ENCODE results near the gene GPATCH8.

Gene GPATCH8

GRCh38 chr17:44394112-44394511 lies 109.1 kb downstream of the GPATCH8 start:
- peak; percentile 14 for DNase-seq

DNA sequence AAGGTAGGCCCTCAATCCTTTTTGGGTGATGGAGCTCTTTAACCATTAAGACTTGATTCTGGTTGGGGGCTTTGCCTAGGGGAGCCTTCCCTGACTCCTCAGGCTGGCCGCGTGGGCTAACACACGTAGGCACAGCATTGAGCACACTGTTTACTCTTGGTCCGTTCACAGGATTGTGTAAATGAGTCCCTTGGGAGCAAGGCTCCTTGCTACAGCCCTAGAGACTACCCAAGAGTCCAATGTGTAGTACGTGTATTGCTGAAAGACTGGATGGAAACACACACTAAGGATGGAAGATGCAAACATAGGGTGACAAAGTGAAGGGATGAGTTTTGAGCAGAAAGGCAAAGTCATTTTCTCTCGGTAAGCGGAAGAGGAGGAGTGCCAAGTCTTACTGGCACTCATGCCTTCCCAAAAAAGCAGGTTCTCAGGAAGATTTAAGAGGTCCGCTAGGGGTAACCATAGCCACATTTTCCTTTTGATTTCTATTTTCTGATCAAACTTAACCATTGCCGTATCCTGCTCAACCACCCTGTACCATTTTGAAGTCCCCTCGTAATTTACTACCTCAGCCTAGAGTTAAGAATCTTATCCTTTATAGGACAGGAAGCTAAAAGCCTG lies 112.8 kb downstream of the GPATCH8 start:
- no peak for DNase-seq

DNA sequence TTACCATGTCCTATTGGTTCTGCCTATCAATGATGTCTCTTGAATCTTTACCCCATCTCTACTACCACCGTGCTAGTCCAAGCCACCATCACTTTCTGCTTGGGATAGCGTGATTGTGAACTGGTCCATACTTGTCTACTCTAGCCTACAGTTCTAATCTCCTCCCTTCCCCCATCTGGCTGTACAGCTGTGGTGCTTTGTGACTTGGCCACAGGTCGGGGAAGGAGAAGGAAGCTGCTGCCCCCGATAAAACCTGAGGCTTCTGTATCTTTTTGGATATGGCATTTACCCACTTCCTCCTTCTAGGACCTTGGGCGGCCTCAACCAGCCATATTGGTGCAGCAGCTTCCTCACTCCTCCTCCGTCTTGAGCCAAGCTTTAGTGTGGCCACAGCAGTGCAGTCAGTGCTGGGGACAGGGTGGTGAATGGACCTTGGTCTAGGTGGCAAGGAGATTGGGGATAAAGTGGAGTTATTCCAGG lies 113.4 kb downstream of the GPATCH8 start:
- DNase-seq, result no peak

- DNase-seq, result no peak
Observed at GRCh38 chr17:44389281-44389680, 113.9 kb downstream of the GPATCH8 start, which contains the start of gene ITGA2B. Gene ITGA2B, minus strand, starts transcription at chr17:44389649. Its CDS starts 176 bp downstream, at chr17:44389473.

DNA sequence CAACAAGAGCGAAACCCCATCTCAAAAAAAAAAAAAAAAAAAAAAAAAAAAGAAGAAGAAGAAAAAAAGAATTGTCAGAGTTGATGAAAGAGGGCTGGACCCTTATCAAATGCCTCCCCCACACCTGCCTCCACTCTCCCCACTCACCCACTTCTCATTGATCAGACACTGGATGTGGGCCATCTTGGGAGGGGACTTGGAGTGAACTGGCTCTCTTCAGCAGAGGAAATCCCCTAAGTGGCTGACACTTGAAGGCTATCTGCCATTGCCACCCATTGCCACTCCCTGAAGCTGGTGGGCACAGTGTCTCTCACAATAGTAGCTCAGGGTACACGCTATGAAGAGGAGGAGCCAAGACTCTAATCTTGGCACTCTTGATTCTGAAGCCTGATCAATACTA lies 115.4 kb downstream of the GPATCH8 start:
- no peak for DNase-seq

- DNase-seq, result no peak
Observed at GRCh38 chr17:44386182-44386525, 117.1 kb downstream of the GPATCH8 start.

DNA sequence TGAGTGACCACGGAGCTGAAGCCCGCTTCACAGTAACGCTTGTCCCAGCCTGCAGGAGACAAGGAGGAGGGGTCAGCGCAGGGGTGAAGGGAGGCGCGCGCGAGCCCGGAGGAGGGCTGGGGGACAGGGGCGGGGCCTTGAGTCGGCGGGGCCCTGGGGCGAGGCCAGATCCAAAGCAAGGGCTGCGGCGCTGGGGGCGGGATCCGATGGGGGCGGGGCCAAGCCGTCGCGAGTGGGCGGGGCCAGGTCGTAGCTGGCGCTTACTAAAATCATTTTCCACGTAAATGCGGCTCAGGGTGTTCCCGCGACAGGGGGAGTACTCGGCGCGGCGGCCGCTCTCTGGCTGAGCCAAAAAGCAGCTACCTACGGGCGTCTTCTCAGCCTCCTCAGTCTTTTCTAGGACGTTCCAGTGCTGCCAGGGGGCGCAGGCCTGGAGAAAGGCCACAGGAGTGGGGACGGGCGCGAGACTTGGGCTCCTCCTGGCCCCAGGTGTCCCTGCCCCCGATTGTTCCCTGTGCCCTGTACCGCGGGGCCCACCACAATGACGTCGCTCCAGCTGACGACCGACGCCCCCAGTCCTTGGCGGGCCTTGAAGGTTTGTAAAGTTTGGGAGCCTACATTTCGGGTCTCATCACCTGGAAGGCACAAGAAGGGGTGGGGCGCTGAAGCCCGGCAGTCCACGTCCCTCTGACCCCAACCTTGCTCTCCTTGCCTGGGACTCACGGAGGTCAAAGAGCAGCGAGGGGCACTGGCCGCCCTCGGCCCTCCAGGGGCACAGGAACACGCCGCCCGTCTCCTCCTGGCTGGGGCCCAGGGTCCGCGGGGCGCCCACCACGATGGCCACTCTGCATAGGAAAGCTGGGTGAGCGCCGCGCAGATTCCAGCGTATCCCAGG lies 117.7 kb downstream of the GPATCH8 start:
- DNase-seq, result peak; percentile 92

- no peak for DNase-seq
Observed at GRCh38 chr17:44384823-44385286, 118.4 kb downstream of the GPATCH8 start.

DNA sequence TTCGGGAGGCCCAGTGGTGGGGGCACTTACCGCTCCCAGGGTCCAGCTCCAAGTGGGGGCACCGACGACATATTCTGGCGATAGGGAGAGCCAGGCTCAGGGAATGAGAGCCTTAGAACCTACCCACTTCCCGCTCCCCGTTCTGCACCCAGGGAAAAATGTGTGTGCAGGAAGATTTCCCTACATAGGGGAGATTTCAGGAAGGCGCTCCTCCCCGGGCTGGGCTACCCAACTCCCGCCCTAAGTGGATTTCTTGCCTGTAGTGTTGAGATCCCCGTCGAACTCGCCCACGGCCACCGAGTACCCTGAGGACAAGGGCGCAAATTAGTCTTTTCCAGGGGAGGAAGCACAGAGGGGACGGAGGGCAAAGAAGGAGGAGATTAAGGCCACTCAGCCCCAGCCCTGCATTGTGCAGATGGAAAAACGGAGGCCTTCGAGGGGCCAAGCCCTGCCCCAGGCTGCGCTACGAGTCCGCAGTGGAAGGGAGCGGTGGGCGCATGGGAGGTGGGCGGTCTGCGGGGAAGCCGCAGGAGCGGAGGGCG lies 118.9 kb downstream of the GPATCH8 start:
- DNase-seq, result no peak

GRCh38 chr17:44383861-44384260 lies 119.3 kb downstream of the GPATCH8 start:
- no peak for DNase-seq

GRCh38 chr17:44383363-44383762 lies 119.8 kb downstream of the GPATCH8 start:
- no peak for DNase-seq

DNA sequence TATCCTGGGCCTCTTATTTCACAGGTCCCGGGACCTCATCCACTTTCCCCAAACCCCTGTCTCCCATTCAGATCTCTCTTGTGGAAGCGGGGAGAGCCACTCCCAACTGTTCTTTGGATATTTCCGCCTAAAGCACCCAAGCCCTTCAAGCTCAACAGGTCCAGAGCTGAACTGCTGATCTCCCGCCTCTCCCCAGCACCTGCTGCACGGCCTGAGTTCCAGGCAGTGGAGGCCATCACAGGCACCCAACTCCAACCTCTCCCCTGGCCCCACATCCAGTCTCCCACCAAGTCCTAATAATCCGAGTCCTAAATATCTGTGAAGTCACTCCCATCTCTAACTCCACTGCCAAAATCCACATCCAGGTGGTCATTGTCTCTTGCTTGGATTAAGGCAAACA lies 120.3 kb downstream of the GPATCH8 start:
- DNase-seq, result no peak

GRCh38 chr17:44381810-44382305 lies 121.3 kb downstream of the GPATCH8 start:
- DNase-seq, result no peak

GRCh38 chr17:44380767-44381166 lies 122.4 kb downstream of the GPATCH8 start:
- DNase-seq, result no peak

GRCh38 chr17:44379887-44380286 lies 123.3 kb downstream of the GPATCH8 start:
- DNase-seq, result no peak

- DNase-seq, result no peak
Observed at GRCh38 chr17:44378171-44378705, 125.0 kb downstream of the GPATCH8 start.

DNA sequence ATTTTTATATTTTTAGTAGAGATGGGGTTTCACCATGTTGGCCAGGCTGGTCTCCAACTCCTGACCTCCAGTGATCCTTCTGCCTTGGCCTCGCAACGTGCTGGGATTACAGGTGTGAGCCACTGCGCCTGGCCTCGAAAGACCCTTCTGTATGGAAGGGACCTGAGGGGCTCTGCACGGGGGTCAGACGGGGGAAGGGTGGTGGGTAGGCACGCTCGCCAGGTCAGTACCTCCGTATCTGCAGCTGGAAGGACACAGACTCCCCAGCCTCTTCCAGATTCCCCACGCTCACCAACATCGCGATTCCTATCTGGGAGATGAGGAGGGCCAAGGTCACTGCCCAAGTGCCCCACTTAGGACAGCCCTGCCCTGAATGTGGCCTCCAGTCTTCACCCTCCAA lies 126.4 kb downstream of the GPATCH8 start:
- DNase-seq, result no peak

GRCh38 chr17:44376124-44376523 lies 127.1 kb downstream of the GPATCH8 start:
- DNase-seq, result peak; percentile 56

GRCh38 chr17:44375196-44376017 lies 127.8 kb downstream of the GPATCH8 start:
- DNase-seq, result no peak

- DNase-seq, result no peak
Observed at GRCh38 chr17:44374306-44375195, 128.7 kb downstream of the GPATCH8 start.

- no peak for DNase-seq
Observed at GRCh38 chr17:44372036-44372435, 131.2 kb downstream of the GPATCH8 start.
